ENCODE data around the gene CETN2. TPM values are rescaled to one million over a fixed set of nuclear protein-coding genes. Genes with fewer than 3 reads are reported as not detected.
"Not testable (repeated sequence)": the region's sequence is repeated elsewhere in the genome, so short reads cannot be mapped to it uniquely, and the experiment has no call there.

Gene CETN2
- total and polyA plus RNA-seq, 12 donors, result 22.9 to 35.7 (median 25.5) TPM

DNA sequence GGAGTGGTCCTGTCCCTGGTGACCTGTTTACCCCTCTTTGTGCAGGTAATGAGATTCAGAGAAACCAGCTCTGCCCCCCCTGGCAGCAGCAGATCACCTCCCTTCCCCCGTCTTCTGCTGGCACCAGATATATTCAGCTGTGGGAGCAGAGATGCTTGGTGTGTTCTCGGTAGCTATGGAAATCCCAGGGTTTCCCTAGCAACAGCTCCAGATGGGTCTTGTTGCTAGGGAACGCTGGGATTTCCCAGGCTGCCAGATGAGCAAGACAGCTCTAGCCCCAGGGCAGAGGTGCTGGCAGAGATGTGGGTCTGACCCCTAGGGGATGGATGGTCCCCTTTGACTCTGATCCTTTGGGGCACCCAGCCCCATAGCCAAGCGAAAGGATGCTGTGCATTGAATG is 20.2 kb downstream of the CETN2 start:
- 48 to 52% methylated on average over 4 of the region's 4 CpGs for WGBS, 2 donors
- Histone ChIP-seq H3K27me3 (peaks cover 0 to 49% (median 0%) of the 10 kb centered on the region in 7 donors), H3K9me3 (no peaks in the 10 kb centered on the region), H3K36me3 (no peaks in the 10 kb centered on the region), H3K4me3 (no peak overlapping the region), H3K4me1 (no peaks in the 10 kb centered on the region), H3K27ac (no peak overlapping the region)
- intact Hi-C loops (cut with DNase I), result loop anchor here in 1 of 10 donors (5.0 kb wide), 1 partner anchor 1587 kb away; the partner anchor contains the start of gene RPL10
- DNase-seq, result no peak
- ATAC-seq, result no peak
- no peak for TF ChIP-seq CTCF (IDR thresholded peaks at IDR 0.05)

DNA sequence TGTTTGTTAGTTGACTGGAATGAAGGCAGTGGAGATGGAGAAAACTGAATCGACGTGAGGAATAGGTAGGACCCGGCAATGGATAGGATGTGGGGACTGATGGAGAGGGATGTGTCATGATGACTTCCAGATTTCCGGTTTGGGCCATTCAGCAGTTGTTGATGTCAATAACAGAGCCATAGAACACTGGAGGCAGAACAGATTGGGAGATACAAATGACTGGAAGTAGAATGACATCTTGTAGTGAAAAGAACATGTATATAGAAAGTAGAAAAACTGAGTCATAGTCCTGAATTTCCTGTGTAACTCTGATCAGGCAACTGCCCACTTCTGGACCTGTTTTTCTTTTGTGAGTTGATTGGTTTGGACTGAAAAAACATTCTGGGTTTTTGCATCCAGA is 24.5 kb downstream of the CETN2 start:
- 68 to 78% methylated on average over 4 of the region's 4 CpGs for WGBS, 2 donors
- DNase-seq (no peak), ATAC-seq (no peak)
- peaks cover 0 to 55% (median 0%) of the 10 kb centered on the region in 7 donors for H3K27me3 ChIP-seq
- H3K4me3 ChIP-seq, result no peak overlapping the region
- intact Hi-C loops (cut with DNase I), result no loop called here
- no peaks in the 10 kb centered on the region for H3K4me1 ChIP-seq
- H3K36me3 ChIP-seq, result no peaks in the 10 kb centered on the region
- H3K27ac ChIP-seq, result no peak overlapping the region
- no peaks in the 10 kb centered on the region for H3K9me3 ChIP-seq
- no peak for TF ChIP-seq CTCF (IDR thresholded peaks at IDR 0.05)

- Histone ChIP-seq H3K27me3 (peaks cover 0 to 33% (median 0%) of the 10 kb centered on the region in 7 donors), H3K36me3 (no peaks in the 10 kb centered on the region), H3K4me1 (no peaks in the 10 kb centered on the region), H3K4me3 (no peak overlapping the region), H3K27ac (no peak overlapping the region), H3K9me3 (no peaks in the 10 kb centered on the region)
- 69 to 70% methylated on average over 1 of the region's 1 CpG for WGBS, 2 donors
- intact Hi-C loops (cut with DNase I), result no loop called here
- TF ChIP-seq CTCF (IDR thresholded peaks at IDR 0.05), result no peak
- ATAC-seq (no peak), DNase-seq (no peak)
Observed at GRCh38 chrX:152798945-152799344, 31.6 kb downstream of the CETN2 start.

DNA sequence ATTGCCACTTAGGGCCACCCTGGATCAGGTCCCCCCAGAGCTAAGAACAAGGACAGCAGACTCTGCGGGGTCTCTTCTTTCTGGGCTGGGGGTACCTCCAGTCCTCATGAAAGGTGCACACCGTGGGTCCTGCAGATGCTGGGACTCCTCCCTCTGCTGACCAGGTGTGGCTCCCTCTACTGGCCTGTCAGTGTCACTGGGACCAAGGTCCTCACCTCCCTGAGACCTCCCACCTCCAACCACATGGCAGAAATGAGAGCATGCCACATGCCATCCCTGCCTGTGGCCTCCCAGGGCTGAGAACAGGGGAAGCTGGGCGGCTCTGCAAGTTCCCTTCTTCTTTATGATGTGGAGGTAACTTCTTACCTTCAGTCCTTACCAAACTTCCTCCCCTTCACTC is 43.5 kb downstream of the CETN2 start:
- H3K36me3 ChIP-seq; intact Hi-C loops (cut with DNase I); H3K9me3 ChIP-seq; H3K27me3 ChIP-seq; H3K4me3 ChIP-seq; ATAC-seq; H3K4me1 ChIP-seq; H3K27ac ChIP-seq; DNase-seq: not testable (repeated sequence)
- no CpG with 5 or more reads among the region's 3 CpGs for WGBS, 2 donors

Other genes with a start within 250 kb of the CETN2 start
- gene GABRQ, start 192.9 kb downstream of the CETN2 start, total RNA-seq, result under 1 TPM in 3 of 10 donors, not detected in 7; 0.05 to 0.11 (median 0.06) TPM
- gene GABRQ, start 192.9 kb downstream of the CETN2 start, polyA plus RNA-seq, result not detected
- not detected for gene MAGEA3, start 132.0 kb downstream of the CETN2 start, total RNA-seq
- not detected for gene MAGEA3, start 132.0 kb downstream of the CETN2 start, polyA plus RNA-seq
- not detected for gene CSAG2, start 121.5 kb downstream of the CETN2 start, total RNA-seq
- not detected for gene CSAG2, start 121.5 kb downstream of the CETN2 start, polyA plus RNA-seq
- not detected for gene MAGEA2B, start 116.1 kb downstream of the CETN2 start, total RNA-seq
- not detected for gene MAGEA2B, start 116.1 kb downstream of the CETN2 start, polyA plus RNA-seq
- gene CSAG1, start 97.0 kb downstream of the CETN2 start, total RNA-seq, result not detected
- gene CSAG1, start 97.0 kb downstream of the CETN2 start, polyA plus RNA-seq, result not detected
- gene MAGEA12, start 97.0 kb downstream of the CETN2 start, total RNA-seq, result not detected
- not detected for gene MAGEA12, start 97.0 kb downstream of the CETN2 start, polyA plus RNA-seq
- gene MAGEA2, start 76.9 kb downstream of the CETN2 start, total RNA-seq, result not detected
- gene MAGEA2, start 76.9 kb downstream of the CETN2 start, polyA plus RNA-seq, result not detected
- gene CSAG3, start 71.5 kb downstream of the CETN2 start, total RNA-seq, result not detected
- gene CSAG3, start 71.5 kb downstream of the CETN2 start, polyA plus RNA-seq, result not detected
- not detected for gene MAGEA6, start 61.1 kb downstream of the CETN2 start, total RNA-seq
- gene MAGEA6, start 61.1 kb downstream of the CETN2 start, polyA plus RNA-seq, result not detected
- gene NSDHL, start 306 bp upstream of the CETN2 start, total RNA-seq, result 10 to 100 TPM; 12.4 to 32.2 (median 16.1) TPM
- gene NSDHL, start 306 bp upstream of the CETN2 start, polyA plus RNA-seq, result 10 to 100 TPM in 1 of 2 donors, 1 to 10 TPM in 1; 8.6 to 41.4 TPM
- 1 to 10 TPM; 1.2 to 4.5 (median 1.5) TPM for gene ZNF185, start 67.3 kb upstream of the CETN2 start, total RNA-seq
- gene ZNF185, start 67.3 kb upstream of the CETN2 start, polyA plus RNA-seq, result under 1 TPM; 0.51 to 0.62 TPM
- gene PNMA5, start 163.4 kb upstream of the CETN2 start, total RNA-seq, result not detected
- not detected for gene PNMA5, start 163.4 kb upstream of the CETN2 start, polyA plus RNA-seq
- 1 to 10 TPM in 8 of 10 donors, under 1 TPM in 2; 0.49 to 4.5 (median 2.1) TPM for gene PNMA3, start 225.7 kb upstream of the CETN2 start, total RNA-seq
- gene PNMA3, start 225.7 kb upstream of the CETN2 start, polyA plus RNA-seq, result 1 to 10 TPM in 1 of 2 donors, under 1 TPM in 1; 0.04 to 4.5 TPM
- 1 to 10 TPM in 9 of 10 donors, under 1 TPM in 1; 0.94 to 4.5 (median 1.9) TPM for gene PNMA6A, start 241.7 kb upstream of the CETN2 start, total RNA-seq
- gene PNMA6A, start 241.7 kb upstream of the CETN2 start, polyA plus RNA-seq, result 1 to 10 TPM in 1 of 2 donors, under 1 TPM in 1; 0.51 to 2.9 TPM